NB4 (cell line): ENCODE data around the gene TTC9.

ENCODE experiments used
- DNase-seq: peaks from one replicate; pipeline ENCODE4 v3.0.0; 2010; ENCODE audit warnings: low read depth
- H3K4me3 ChIP-seq: one replicate; pipeline ENCODE4 v1.5.1; 2011; ENCODE audit warnings: mild to moderate bottlenecking, low read depth, low read length, moderate library complexity
- MYC ChIP-seq: IDR thresholded peaks from 2 replicates; pipeline ENCODE4 v1.6.1; 2011; ENCODE audit warnings: low read depth, low read length
- POLR2A ChIP-seq: IDR thresholded peaks from 2 replicates; pipeline ENCODE4 v1.6.1; 2011; ENCODE audit warnings: mild to moderate bottlenecking; ENCODE audit not compliant: insufficient read length; ENCODE audit errors: extremely low read depth
- TF ChIP-seq, protein P1 (sequence below): IDR thresholded peaks from 2 replicates; pipeline ENCODE4 v1.6.1; 2011; ENCODE audit warnings: low read depth, low read length
- TF ChIP-seq, protein P2 (sequence below): IDR thresholded peaks from one replicate; pipeline ENCODE4 v1.5.1; 2012; ENCODE audit warnings: low read depth, low read length

Gene TTC9

DNA sequence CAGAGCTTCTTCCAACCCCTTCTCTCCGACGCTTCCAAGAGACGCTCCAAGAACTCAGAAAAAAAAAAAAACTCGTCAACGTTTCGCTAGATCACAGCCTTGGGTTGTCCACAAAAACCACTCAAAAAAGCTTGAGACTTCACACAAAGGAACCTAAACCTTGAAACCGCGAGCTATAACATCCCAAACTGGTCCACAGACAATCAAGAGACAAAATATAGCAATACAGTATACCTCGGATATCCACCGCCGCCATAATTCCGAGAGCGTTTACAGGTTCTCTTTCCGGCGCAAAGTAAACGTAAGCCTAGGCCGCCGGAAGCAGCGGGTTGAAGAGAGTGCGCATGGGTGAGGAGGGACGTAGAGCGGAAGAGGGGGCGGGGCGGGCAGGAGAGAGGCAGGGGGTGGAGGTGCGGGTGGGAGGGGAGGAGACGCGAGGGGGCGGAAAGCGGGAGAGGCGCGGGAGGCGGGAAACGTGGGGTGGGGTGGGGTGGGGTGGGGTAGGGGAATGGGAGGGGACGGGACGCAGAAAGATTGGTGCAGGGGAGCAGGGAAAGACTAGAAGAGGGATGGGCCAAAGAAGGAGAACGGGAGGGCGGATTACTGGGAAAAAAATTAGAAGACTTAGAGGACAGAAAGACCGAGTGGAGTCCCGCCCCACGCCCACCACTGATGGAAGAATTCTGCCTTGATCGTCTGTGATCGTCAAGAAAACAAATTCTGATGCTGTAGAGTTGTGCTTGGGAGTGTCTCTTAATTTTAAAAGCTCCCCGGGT is 41.1 kb upstream of the TTC9 start, which contains the start of gene MED6:
MED6 (minus strand) TSS at position 274 of the 776 bp plus-strand sequence; CDS start at position 256, 18 bp downstream.
- TF ChIP-seq POLR2A: peak; percentile 60
- TF ChIP-seq, protein P1, sequence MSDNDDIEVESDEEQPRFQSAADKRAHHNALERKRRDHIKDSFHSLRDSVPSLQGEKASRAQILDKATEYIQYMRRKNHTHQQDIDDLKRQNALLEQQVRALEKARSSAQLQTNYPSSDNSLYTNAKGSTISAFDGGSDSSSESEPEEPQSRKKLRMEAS: peak; percentile 11; the same call in 1 of the 2 replicates
- TF ChIP-seq MYC: no peak
- TF ChIP-seq, protein P2, sequence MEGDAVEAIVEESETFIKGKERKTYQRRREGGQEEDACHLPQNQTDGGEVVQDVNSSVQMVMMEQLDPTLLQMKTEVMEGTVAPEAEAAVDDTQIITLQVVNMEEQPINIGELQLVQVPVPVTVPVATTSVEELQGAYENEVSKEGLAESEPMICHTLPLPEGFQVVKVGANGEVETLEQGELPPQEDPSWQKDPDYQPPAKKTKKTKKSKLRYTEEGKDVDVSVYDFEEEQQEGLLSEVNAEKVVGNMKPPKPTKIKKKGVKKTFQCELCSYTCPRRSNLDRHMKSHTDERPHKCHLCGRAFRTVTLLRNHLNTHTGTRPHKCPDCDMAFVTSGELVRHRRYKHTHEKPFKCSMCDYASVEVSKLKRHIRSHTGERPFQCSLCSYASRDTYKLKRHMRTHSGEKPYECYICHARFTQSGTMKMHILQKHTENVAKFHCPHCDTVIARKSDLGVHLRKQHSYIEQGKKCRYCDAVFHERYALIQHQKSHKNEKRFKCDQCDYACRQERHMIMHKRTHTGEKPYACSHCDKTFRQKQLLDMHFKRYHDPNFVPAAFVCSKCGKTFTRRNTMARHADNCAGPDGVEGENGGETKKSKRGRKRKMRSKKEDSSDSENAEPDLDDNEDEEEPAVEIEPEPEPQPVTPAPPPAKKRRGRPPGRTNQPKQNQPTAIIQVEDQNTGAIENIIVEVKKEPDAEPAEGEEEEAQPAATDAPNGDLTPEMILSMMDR: no peak
- peak; percentile 93 for DNase-seq
- H3K4me3 ChIP-seq: peak within 1 kb of the TSS; percentile 99

DNA sequence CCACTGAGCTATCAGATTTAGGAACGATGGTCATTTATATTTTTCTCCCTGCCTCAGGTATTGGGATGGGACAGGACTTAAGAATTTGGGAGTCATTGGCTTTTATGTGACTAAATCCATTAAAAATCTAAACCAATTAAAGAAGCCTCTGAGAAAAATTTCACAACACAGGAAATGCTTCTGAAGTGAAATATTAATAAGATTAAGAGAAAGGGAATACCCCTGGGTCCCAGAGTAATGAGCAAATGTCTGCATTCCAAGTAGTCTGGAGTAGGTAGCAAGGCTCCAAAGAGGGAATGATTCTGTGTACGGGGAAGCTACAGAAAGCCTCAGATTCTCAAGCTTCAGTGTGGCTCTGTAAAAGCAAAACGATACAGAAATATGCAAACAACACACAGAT is 40.6 kb upstream of the TTC9 start:
- TF ChIP-seq, protein P2: no peak
- TF ChIP-seq MYC (no peak), POLR2A (no peak)
- TF ChIP-seq, protein P1: no peak
- no peak for DNase-seq
- peak overlapping the region; percentile 65 for H3K4me3 ChIP-seq

DNA sequence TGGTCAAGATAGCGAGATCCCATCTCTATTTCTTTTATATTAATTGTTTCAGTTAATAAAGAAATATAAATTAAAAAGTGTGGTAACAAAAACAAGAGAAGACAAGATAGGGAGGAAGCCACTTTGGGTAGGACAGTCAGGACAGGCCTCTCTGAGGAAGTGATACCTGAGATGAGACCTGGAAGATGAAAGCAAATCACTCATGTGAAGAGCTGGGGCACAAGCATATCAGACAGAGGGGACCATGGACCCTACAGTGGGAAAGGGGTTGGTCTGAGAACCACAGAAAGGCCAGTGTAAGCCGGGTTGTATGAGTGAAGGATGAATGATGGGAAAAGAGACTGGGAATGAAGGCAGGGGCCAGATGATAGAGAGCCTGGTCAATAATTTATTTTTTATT is 39.5 kb upstream of the TTC9 start:
- DNase-seq: no peak
- TF ChIP-seq, protein P2: no peak
- TF ChIP-seq MYC: no peak
- TF ChIP-seq POLR2A: no peak
- TF ChIP-seq, protein P1: no peak
- no peak overlapping the region for H3K4me3 ChIP-seq

DNA sequence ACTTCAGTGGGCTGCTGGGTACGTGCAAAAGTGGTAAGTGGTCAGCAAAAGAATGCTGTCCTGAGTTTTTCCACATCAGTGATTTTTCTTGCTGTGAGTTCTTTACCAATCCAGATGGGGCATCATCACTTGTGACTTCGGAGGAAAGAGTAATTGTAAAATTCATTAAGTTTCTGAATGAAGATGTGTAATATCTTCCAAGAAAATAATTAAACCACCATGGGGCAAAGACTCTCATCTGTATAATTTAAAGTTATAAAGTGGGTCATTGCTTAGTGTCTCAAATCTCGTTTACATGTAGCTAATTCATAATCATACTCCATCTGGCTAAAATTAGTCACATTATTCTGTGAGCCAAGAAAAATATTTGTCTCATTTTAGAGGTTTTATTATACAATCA is 30.5 kb upstream of the TTC9 start:
- DNase-seq: no peak
- TF ChIP-seq POLR2A: no peak

DNA sequence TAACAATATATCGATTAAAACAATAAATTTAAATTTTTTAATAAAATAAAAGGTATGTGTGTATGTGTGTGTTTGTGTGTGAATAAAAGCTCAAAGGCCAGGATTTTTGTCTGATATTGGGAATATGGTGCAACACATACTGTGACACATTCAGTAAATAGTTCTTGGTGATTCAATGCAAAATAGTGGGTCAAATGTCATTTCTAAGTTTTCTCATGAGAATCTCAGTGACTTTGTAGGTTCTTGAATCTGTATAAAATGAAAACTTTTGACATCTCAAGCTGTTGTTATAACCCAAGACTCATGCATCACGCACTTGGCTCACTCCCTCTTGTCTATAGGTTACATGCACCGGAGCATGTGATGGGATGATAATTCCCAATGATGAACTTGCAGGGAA is 25.1 kb upstream of the TTC9 start:
- TF ChIP-seq, protein P1: no peak
- TF ChIP-seq MYC (no peak), POLR2A (no peak)
- TF ChIP-seq, protein P2: no peak
- no peak for DNase-seq
- H3K4me3 ChIP-seq: no peak overlapping the region

More for the DNA sequence above, 30.5 kb upstream of the TTC9 start:
- H3K4me3 ChIP-seq: no peak overlapping the region

DNA sequence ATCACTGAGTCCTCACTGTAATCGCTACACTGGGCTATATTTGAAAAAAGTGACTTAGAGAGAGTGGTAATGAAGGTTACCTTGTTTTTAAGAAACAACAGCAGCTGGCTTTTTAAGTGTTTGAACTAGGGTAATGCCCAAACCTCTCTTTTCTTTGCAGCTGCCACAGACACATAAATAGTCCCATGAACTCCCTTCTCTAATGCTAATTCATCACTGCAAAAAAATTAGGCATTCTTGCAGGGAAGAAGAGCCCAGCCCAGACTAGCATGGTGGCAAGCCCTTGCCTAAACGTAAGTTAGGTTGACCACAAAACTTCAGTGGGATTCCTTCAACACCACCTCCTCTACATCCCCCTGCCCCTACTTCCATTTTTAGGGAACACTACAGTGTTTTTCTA is 23.4 kb upstream of the TTC9 start:
- no peak for DNase-seq
- TF ChIP-seq POLR2A: no peak
- TF ChIP-seq, protein P1: no peak
- no peak for TF ChIP-seq MYC
- TF ChIP-seq, protein P2: no peak
- H3K4me3 ChIP-seq: no peak overlapping the region
